HG03103 (cell line): Measurements from ENCODE around the gene JMJD4.

Source experiments
- ATAC-seq: cut with Tn5 transposase; IDR thresholded peaks from one replicate; pipeline ENCODE4 v1.9.1; 2021; ENCODE audit warnings: low read depth; ENCODE audit not compliant: unreplicated experiment

The JMJD4 gene

DNA sequence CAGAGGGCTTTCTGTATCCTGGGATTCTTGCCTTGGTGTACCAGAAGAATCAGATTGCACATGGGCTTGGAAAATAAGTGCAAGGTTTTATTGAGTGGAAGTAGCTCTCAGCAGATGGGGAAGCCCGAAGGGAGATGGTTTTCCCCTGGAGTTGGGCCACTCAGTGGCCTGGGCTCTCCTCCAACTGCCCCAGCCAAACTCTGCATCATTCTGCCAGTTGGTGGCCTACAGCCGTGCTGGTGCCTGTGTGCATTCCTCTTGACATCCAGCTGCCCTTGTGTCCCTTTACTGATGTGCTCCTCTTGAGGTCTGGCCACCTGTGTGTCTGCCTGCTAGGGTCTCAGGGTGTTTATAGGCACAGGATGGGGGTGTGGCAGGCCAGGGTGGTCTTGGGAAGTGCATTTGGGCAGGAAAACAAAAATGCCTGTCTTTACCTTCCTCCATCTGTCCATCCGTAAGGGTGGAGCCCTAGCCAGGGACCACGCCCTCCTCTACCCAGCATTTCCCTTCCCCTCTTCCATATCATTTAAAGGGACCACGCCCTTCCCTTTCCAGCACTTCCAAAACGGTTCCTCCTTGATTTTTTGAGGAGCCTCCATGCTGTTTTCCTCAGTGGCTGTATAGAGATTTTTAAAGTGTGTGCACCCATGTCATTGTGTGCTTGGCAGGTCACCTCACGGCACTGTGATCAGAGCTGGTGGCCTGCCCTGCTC, 19.1 kb upstream of the JMJD4 start:
- ATAC-seq = no peak

DNA sequence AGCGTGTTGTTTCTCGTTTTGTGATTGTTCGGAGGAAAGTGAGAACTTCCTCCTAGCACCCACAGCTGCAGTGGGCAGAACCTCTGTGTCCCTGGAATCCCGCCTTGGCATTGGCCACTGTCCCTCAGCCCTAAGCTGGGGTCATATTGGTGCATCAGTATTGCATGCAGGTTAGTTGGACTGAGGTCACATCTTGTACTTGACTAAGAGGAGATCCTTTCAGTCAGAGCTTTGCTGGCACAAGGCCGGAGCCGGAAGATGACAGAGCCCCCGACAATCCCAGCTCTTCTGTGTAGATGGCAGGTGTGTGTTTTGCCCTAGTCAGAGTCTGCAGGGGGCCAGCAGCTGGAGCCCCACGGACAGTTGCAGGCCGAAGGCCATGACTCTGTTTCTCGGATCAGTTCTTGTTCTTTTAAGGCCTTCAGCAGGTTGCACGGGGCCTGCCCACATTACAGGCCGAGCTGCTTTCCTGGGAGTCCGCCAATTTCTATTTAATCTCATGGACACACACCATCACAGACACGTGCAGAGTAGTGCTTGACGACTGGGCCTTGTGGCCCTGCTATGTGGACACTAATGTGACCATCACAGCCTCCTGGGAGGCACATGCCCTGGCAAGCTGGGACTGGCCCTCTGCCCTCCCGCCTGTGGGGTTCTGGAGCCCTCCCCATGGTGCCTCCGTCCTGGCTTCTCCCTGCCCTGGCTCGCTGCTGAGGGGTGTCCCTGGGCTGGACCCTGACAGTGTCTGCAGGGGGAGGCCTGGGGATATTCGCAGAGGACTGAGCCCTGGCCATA, 15.0 kb upstream of the JMJD4 start:
- no peak for ATAC-seq

DNA sequence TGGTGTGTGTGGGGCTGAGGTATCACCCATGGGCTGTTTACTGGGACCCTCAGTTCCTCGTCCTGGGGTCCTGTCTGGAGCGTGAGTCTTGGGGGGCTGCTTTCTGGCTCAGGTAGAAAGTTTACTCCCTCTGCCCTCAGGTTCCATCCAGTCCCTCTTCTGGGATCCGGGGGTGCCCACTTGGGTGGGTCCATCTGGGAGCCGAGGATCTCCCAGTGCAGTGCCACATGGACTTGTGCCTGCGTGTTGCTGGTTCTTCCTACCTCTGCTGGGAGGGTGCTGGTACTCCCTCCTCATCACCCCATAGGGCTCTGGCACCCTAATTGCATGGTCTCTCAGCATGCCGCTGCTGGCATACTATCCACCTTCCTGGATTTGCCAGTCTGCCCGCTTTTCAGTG, 14.1 kb upstream of the JMJD4 start:
- ATAC-seq = no peak

- ATAC-seq = no peak
These were observed 13.5 kb upstream of the JMJD4 start for GRCh38 chr1:227748496-227749182.

GRCh38 chr1:227747948-227748495, 12.9 kb upstream of the JMJD4 start:
- ATAC-seq = no peak

GRCh38 chr1:227747382-227747781, 12.3 kb upstream of the JMJD4 start:
- no peak for ATAC-seq

GRCh38 chr1:227746676-227747075, 11.6 kb upstream of the JMJD4 start:
- no peak for ATAC-seq

DNA sequence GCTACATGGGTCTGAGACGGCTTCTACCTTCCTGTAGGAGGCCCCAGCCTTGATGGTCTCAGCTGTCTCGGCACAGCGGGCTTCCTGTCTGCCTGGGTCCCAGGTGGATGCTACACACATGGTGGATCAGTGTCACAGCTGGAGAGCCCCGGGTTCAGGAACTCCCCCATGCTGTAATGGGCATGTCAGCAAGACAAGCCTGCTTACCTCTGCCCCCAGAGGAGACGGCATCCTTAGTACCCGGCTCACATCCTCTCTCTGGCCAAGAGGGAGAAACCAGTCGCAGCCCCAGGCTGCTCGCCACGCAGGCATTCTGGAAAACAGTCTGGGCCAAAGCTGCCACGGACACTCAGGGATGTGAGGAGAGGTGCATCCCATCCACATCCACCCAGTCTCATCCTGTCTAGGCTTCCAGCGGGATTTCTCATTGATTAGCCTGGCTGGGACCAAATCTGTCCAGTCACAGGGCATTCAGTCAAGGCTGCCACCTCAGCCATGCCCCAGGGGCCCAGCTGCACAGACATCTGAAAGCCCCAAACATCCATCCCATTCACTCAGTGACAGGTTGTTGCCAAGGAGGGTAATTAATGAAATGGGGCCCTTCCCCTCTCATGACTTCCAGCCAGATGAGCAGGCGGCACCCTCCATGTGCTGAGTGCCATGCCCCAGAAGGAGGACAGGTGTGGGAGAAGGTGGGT, 10.6 kb upstream of the JMJD4 start:
- no peak for ATAC-seq

DNA sequence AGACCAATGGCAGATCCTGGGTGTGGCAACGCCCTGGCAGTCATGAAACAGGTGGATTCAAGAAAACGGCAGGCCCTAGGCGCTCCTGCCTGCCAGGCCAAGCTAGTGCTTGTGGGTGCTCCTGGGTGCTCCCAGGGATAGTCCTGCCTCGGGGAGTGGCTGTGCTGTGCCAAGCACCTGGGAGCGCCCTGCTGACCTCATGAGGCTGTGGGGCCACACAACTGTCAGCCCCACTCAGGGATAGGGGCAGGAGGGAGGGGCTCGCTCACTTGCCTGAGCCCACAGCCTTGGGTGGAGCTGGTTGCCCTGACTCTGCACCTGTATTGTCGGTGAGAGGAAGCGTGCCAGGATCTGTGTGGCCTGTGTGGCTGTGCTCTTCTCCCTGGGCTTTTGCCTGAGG, 9.6 kb upstream of the JMJD4 start:
- no peak for ATAC-seq

DNA sequence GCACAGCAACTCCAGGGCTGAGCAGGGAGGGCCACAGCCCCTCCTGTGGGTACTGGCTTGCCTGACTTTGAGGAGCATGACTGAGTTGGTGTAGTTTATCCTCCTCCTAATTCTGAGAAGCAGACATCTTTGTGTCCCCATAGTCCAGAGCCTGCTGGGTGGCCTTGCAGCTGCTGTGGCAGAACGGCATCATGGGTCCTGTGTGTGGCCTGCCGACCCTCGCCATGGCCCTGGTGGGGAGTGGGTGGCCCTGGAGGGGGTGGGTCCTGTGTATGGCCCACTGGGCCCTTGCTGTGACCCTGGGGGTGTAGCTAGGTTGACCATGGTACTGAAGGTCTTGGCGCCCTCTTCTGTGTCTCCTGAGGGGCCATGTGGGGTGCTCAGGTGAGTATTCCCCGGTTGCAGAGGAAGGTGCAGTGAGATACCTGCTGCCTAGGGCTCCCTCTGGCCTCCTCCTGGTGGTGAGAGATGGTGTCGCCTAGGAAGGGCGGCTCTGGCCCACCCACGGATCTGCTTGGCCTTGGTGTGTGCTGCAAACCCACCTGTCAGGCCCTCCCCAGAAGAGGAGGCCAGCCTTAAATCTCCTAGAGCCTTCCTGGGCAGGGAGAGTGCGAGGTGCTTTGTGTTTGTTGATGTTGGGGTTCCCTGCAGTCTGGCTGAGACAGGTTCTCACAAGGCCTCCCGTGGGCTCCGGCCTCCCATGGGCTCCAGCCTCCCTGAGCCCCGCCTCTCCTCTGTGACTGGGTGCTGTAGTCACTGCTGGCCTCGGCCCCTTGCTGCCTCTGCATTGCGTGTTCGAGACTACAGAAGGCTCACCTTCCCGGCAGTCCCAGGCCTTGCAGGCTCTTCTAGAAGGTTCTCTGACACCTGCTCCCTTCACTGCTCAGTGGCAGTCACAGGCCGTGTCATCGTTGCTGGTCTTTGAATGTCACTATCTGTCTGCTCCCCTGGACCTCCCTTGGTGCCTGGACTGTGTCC, 7.9 kb upstream of the JMJD4 start:
- no peak for ATAC-seq

DNA sequence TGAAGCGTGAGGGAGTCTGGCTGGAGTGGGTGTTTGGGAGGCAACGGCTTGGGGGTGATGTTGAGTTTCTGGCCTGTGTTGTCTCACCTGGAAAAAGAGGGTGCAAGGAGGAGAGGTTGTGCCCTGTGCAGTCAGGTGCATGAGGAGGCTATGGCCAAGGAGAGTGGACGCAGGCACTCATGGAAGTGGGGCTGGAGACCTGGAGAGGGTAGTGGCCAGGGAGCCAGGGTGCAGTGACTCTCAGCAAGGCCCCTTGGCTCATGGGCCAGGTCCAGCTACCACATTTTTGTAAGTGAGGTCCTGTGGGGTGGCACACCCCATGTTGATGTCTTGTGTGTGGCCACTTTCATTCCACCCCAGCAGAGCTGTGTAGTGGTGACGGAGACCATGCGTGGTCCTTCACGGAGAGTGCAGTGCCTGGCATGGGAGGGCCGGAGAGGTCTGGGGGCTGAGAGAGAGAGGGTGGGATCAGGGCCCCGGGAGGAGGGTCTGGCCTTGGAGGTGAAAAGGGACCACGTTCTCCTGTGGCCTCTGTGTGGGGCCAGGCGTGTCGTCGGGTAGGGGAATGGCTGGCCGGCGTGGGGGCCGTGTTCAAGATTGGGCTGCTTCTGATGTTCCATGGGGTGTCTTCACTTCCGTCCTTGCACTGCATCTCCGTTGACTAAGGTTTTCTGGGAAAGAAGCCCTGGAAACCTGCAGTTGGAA, 6.2 kb upstream of the JMJD4 start:
- no peak for ATAC-seq

DNA sequence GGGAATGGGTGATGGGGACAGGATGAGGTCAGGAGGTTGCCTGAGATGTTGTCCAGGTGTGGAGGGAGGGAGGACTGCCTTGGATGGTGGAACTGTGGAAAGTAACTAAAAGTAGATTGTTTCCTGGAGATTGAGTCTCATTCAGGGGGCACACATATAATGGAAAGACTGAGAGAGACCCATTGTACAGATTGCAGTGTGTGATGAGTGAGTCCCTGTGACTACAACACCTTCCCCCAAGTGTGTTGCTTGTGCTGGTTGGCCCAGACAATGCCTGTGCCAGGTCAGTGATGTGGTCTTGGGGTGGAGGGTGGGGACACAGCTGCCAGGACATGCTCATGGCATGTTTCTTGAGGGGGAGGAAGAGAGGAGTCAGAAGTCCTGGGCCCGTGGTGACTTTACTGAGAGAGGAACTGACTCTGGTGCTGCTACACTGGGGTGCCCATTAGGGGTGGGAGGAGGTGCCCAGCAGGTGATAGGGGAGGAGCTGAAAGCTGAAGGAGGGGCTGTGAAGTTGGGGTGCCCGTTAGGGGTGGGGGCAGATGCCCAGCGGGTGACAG, 5.4 kb upstream of the JMJD4 start:
- ATAC-seq = no peak

- no peak for ATAC-seq
These were observed 4.5 kb upstream of the JMJD4 start for GRCh38 chr1:227739636-227740035.

DNA sequence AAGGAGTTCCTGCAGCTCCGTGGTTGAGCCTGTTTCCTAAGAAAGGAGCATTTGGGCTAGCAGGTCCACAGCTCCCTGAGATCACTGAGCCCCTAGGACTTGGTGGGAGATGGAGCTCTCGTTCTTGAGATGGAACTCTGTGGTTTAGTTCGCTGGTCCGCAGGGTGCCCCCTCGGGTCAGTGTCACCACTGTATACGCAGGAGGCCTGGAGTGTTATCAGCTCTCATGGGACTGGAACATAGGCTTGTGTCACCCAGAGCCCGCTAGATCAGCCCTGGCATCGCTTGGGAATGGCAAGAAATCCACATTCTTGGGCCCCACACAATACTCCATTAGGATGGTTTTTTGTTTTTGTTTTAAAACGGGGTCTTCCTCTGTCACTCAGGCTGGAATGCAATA, 3.7 kb upstream of the JMJD4 start:
- no peak for ATAC-seq

GRCh38 chr1:227736814-227737432, 1.8 kb upstream of the JMJD4 start:
- ATAC-seq = no peak

- no peak for ATAC-seq
These were observed 610 bp upstream of the JMJD4 start for GRCh38 chr1:227735539-227736285.

DNA sequence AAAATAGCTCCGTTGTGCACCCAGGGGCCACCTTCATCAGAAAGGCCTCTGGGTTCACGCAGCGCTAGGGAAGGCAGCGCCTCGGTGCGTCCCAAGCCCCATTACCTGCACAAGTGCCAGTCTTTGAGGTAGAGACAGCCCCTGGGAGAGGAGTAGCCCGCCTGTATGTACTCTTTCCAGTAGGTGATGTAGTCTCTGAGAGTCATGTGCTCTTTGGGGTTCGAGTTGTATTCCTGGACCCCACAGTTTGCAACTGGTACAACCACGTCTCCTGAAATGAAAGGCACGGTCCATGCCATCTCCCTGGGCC, 601 bp downstream of the JMJD4 start:
- ATAC-seq = peak; percentile 0
